Measurements from ENCODE around the gene PRPS1.

GRCh38 chrX:107610667-107611066 is 17.6 kb upstream of the PRPS1 start:
- TF ChIP-seq, protein P1, sequence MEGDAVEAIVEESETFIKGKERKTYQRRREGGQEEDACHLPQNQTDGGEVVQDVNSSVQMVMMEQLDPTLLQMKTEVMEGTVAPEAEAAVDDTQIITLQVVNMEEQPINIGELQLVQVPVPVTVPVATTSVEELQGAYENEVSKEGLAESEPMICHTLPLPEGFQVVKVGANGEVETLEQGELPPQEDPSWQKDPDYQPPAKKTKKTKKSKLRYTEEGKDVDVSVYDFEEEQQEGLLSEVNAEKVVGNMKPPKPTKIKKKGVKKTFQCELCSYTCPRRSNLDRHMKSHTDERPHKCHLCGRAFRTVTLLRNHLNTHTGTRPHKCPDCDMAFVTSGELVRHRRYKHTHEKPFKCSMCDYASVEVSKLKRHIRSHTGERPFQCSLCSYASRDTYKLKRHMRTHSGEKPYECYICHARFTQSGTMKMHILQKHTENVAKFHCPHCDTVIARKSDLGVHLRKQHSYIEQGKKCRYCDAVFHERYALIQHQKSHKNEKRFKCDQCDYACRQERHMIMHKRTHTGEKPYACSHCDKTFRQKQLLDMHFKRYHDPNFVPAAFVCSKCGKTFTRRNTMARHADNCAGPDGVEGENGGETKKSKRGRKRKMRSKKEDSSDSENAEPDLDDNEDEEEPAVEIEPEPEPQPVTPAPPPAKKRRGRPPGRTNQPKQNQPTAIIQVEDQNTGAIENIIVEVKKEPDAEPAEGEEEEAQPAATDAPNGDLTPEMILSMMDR (IDR thresholded peaks at IDR 0.05), result no peak
- no peak for TF ChIP-seq POLR2A (IDR thresholded peaks at IDR 0.05)

Data from vagina (tissue), 2 donors.